B cell (primary cell): ENCODE measurements around the gene ACSS1. TPM values are rescaled to one million over a fixed set of nuclear protein-coding genes. Genes with fewer than 3 reads are reported as not detected.

ENCODE experiments used
- ATAC-seq: fragments of 200-7000 bp; cut with Tn5 transposase; one replicate; pipeline ENCODE4 v1.10.0; 2021; ENCODE audit warnings: low read depth, mild to moderate bottlenecking, moderate number of reproducible peaks, moderate library complexity
- CTCF ChIA-PET: fragments of 350-600 bp; sonication (Branson Sonifier 250); formaldehyde crosslinking; loops from one replicate; lab custom pipeline; 2021; ENCODE audit warnings: antibody characterized with exemption, inconsistent platforms; lab: Charles Lee
- POLR2A ChIA-PET: fragments of 350-600 bp; sonication (Branson Sonifier 250); formaldehyde crosslinking; loops from one replicate; lab custom pipeline; 2021; ENCODE audit warnings: antibody characterized with exemption; lab: Charles Lee
- DNase-seq: peaks from one replicate; pipeline ENCODE4 v3.0.0; 2013
- H2AFZ ChIP-seq: 2 replicates; pipeline ENCODE4 v1.6.1; 2012; ENCODE audit warnings: mild to moderate bottlenecking, low read depth, low read length; ENCODE audit not compliant: insufficient read depth, poor library complexity, severe bottlenecking
- H3K27ac ChIP-seq, 2 donors: 1 replicate in 1 of 2; 2 replicates in 1 of 2; pipeline ENCODE4 v1.5.1; 2012 to 2013; ENCODE audit warnings: low read length in 2 of 2, mild to moderate bottlenecking in 2 of 2, moderate library complexity in 1 of 2
- H3K27me3 ChIP-seq, 4 experiments: fragments of 200-600 bp in 1 of 4; sonication (generic) in 1 of 4; replicated peaks in 1 of 4; 1 replicate in 2 of 4; 2 replicates in 2 of 4; pipeline versions ENCODE4 v1.6.1 to v1.7.0; 2013 to 2016; ENCODE audit warnings: low read length in 3 of 4, mild to moderate bottlenecking in 2 of 4, mixed read lengths in 1 of 4, moderate library complexity in 1 of 4; ENCODE audit not compliant: insufficient read depth in 4 of 4, control insufficient read depth in 3 of 4; ENCODE audit errors: control extremely low read depth in 1 of 4
- H3K36me3 ChIP-seq, 2 experiments: replicated peaks in 1 of 2; 1 replicate in 1 of 2; 2 replicates in 1 of 2; pipeline versions ENCODE4 v1.6.1 to v1.7.1; 2013; ENCODE audit warnings: low read length in 1 of 2; ENCODE audit not compliant: insufficient read depth in 2 of 2, control insufficient read depth in 1 of 2; ENCODE audit errors: control extremely low read depth in 1 of 2, extremely low read depth in 1 of 2
- H3K4me1 ChIP-seq, 2 donors: fragments of 200-600 bp in 1 of 2; sonication (generic) in 1 of 2; 1 replicate in 1 of 2; 2 replicates in 1 of 2; pipeline versions ENCODE4 v1.5.1 to v1.6.1; 2013 to 2017; ENCODE audit warnings: low read length in 2 of 2; ENCODE audit not compliant: control insufficient read depth in 2 of 2, insufficient read depth in 2 of 2
- H3K4me2 ChIP-seq: replicated peaks from 2 replicates; pipeline ENCODE3; 2012; ENCODE audit warnings: mild to moderate bottlenecking, low read depth, low read length; ENCODE audit not compliant: poor library complexity, severe bottlenecking
- H3K4me3 ChIP-seq, 5 experiments: fragments of 200-600 bp in 1 of 5; sonication (generic) in 1 of 5; 1 replicate in 3 of 5; 2 replicates in 2 of 5; pipeline versions ENCODE4 v1.5.1 to v1.7.0; 2011 to 2016; ENCODE audit warnings: low read length in 4 of 5, mild to moderate bottlenecking in 4 of 5, low read depth in 2 of 5, control low read depth in 1 of 5, moderate library complexity in 1 of 5; ENCODE audit not compliant: insufficient read depth in 1 of 5; ENCODE audit errors: control extremely low read depth in 1 of 5, extremely low read depth in 1 of 5
- H3K79me2 ChIP-seq: fragments of 200-600 bp; sonication (generic); one replicate; pipeline ENCODE4 v1.6.0; 2016; ENCODE audit warnings: low read length; ENCODE audit not compliant: control insufficient read depth, insufficient read depth
- H3K9ac ChIP-seq: fragments of 200-600 bp; sonication (generic); 2 replicates; pipeline ENCODE4 v1.6.1; 2017; ENCODE audit warnings: mild to moderate bottlenecking, low read length, moderate library complexity
- H3K9me3 ChIP-seq, 3 donors: one replicate each; pipeline versions ENCODE4 v1.6.1 to v1.7.1; 2013; ENCODE audit warnings: low read length in 2 of 3; ENCODE audit not compliant: control insufficient read depth in 2 of 3, insufficient read depth in 1 of 3; ENCODE audit errors: control extremely low read depth in 1 of 3
- H4K20me1 ChIP-seq: 2 replicates; pipeline ENCODE4 v1.6.0; 2012; ENCODE audit warnings: mild to moderate bottlenecking, low read length; ENCODE audit not compliant: insufficient read depth, control insufficient read depth, poor library complexity, severe bottlenecking
- H3K27ac Mint-ChIP-seq: one replicate; pipeline ENCODE4 v1.8.0; 2021; ENCODE audit warnings: mixed read lengths
- H3K27me3 Mint-ChIP-seq: one replicate; pipeline ENCODE4 v1.8.0; 2021; ENCODE audit warnings: mixed read lengths
- H3K4me1 Mint-ChIP-seq: one replicate; pipeline ENCODE4 v1.8.0; 2021; ENCODE audit warnings: mixed read lengths
- H3K4me3 Mint-ChIP-seq: one replicate; pipeline ENCODE4 v1.8.0; 2021; ENCODE audit warnings: mixed read lengths
- H3K9me3 Mint-ChIP-seq: one replicate; pipeline ENCODE4 v1.8.0; 2022; ENCODE audit warnings: mixed read lengths; ENCODE audit not compliant: insufficient read depth
- CTCF ChIP-seq: fragments of 200-600 bp; IDR thresholded peaks from one replicate; pipeline ENCODE4 v1.8.0; 2022; ENCODE audit warnings: antibody characterized with exemption, mild to moderate bottlenecking
- EZH2 ChIP-seq: IDR thresholded peaks from 2 replicates; pipeline ENCODE4 v1.6.1; 2012; ENCODE audit warnings: borderline replicate concordance, low read depth, mild to moderate bottlenecking, moderate library complexity, low read length; ENCODE audit not compliant: insufficient read depth, poor library complexity, severe bottlenecking
- WGBS: methylation state at CpG from one replicate; pipeline ENCODE4 v1.1.5; 2013; ENCODE audit warnings: missing lambda C conversion rate; ENCODE audit not compliant: insufficient coverage; 5-methylcytosine and 5-hydroxymethylcytosine counted together
- intact Hi-C: fragments of 100-400 bp; cut with micrococcal nuclease; formaldehyde crosslinking; loops from one replicate; pipeline ENCODE4 v1.10.0; 2022
- polyA plus RNA-seq: library from polyadenylated mRNA; depleted of rRNA; stranded (reverse); fragments of >200 nt; gene quantifications from 2 replicates; pipeline ENCODE4 v1.2.3, GENCODE V29; 2012
- total RNA-seq, 2 donors: library from RNA; stranded (reverse); fragments of 120-200 nt in 1 of 2; gene quantifications; 1 replicate in 1 of 2; 2 replicates in 1 of 2; pipeline versions ENCODE4 v1.2.3 to v1.2.4, GENCODE V29; 2013 to 2022

The ACSS1 gene
- total and polyA plus RNA-seq, 2 donors (not counting 1 experiment from before 2014, with no cell fraction given) = 82.7 to 95.5 TPM

- H3K27me3 Mint-ChIP-seq = no peaks in the 10 kb centered on the region
- H3K4me3 ChIP-seq = no peak overlapping the region
- ATAC-seq (no peak), DNase-seq (no peak)
- no peaks in the 10 kb centered on the region for H3K4me1 ChIP-seq
- peaks cover 99% of the 10 kb centered on the region for H4K20me1 ChIP-seq
- peaks cover 0 to 83% of the 10 kb centered on the region in 2 experiments for H3K36me3 ChIP-seq
- no peak overlapping the region for H3K4me2 ChIP-seq
- H3K4me3 Mint-ChIP-seq = no peak overlapping the region
- no peak overlapping the region for H3K9ac ChIP-seq
- ChIA-PET POLR2A (no interaction called here), CTCF (no interaction called here)
- H3K27me3 ChIP-seq = no peaks in the 10 kb centered on the region
- H3K27ac ChIP-seq = no peak overlapping the region
- intact Hi-C loops = no loop called here
- H3K4me1 Mint-ChIP-seq = peaks cover 12% of the 10 kb centered on the region
- no peaks in the 10 kb centered on the region for H3K9me3 Mint-ChIP-seq
- no peak for TF ChIP-seq EZH2
- no peak for TF ChIP-seq CTCF
- peaks cover 75% of the 10 kb centered on the region for H3K79me2 ChIP-seq
- 100% methylated on average over 5 of the region's 5 CpGs for WGBS
- no peak overlapping the region for H2AFZ ChIP-seq
- H3K27ac Mint-ChIP-seq = no peak overlapping the region
- H3K9me3 ChIP-seq = no peaks in the 10 kb centered on the region
Measured at GRCh38 chr20:25020345-25020744, 37.6 kb downstream of the ACSS1 start.

GRCh38 chr20:25019381-25020155 lies 38.4 kb downstream of the ACSS1 start:
- ATAC-seq = no peak
- 97% methylated on average over 15 of the region's 16 CpGs for WGBS
- Mint-ChIP-seq H3K27ac (no peak overlapping the region), H3K9me3 (no peaks in the 10 kb centered on the region), H3K27me3 (no peaks in the 10 kb centered on the region), H3K4me3 (no peak overlapping the region), H3K4me1 (peaks cover 12% of the 10 kb centered on the region)
- Histone ChIP-seq H2AFZ (no peak overlapping the region), H3K36me3 (peaks cover 0 to 85% of the 10 kb centered on the region in 2 experiments), H3K9ac (no peak overlapping the region), H3K4me1 (no peaks in the 10 kb centered on the region), H3K4me3 (no peak overlapping the region), H4K20me1 (peaks cover 99% of the 10 kb centered on the region), H3K4me2 (no peak overlapping the region), H3K79me2 (peaks cover 67% of the 10 kb centered on the region), H3K27me3 (no peaks in the 10 kb centered on the region), H3K9me3 (no peaks in the 10 kb centered on the region), H3K27ac (no peak overlapping the region)
- DNase-seq = no peak
- TF ChIP-seq EZH2 (no peak), CTCF (no peak)
- intact Hi-C loops = no loop called here
- CTCF ChIA-PET = no interaction called here
- POLR2A ChIA-PET = no interaction called here
